H1 (cell line): Measurements from ENCODE around the gene EEF1AKMT3. TPM values are rescaled to one million over a fixed set of nuclear protein-coding genes. Genes with fewer than 3 reads are reported as not detected.

Experiments
- JUN ChIP-seq: IDR thresholded peaks from 2 replicates; pipeline ENCODE4 v1.6.1; 2011; ENCODE audit warnings: low read depth, mild to moderate bottlenecking, improper control_type of control experiment, low read length
- polyA plus RNA-seq, 7 experiments: library from polyadenylated mRNA; depleted of rRNA in 3 of 7; stranded (reverse) in 5 of 7; unstranded in 2 of 7; fragments of >200 nt in 5 of 7; fragments of 200-250 nt in 2 of 7; gene quantifications; 1 replicate in 5 of 7; 2 replicates in 1 of 7; 4 replicates in 1 of 7; pipeline versions ENCODE4 v1.2.1 to v1.2.3, GENCODE V29; 2011 to 2013; ENCODE audit warnings: missing spikeins in 2 of 7, mixed read lengths in 2 of 7
- total RNA-seq: library from RNA; stranded (reverse); fragmentation: NEBNext Ultra II Directional; extraction: Animal tissue kit (Norgen Biotek cat#: 25700); gene quantifications from 2 replicates; pipeline ENCODE4 v1.2.1, GENCODE V29; 2021

Gene EEF1AKMT3
- total and polyA plus RNA-seq, 2 of the 8 experiments (the other 6 are each of a cell fraction or from before 2014, with no cell fraction given) = 3.1 to 4.4 TPM

DNA sequence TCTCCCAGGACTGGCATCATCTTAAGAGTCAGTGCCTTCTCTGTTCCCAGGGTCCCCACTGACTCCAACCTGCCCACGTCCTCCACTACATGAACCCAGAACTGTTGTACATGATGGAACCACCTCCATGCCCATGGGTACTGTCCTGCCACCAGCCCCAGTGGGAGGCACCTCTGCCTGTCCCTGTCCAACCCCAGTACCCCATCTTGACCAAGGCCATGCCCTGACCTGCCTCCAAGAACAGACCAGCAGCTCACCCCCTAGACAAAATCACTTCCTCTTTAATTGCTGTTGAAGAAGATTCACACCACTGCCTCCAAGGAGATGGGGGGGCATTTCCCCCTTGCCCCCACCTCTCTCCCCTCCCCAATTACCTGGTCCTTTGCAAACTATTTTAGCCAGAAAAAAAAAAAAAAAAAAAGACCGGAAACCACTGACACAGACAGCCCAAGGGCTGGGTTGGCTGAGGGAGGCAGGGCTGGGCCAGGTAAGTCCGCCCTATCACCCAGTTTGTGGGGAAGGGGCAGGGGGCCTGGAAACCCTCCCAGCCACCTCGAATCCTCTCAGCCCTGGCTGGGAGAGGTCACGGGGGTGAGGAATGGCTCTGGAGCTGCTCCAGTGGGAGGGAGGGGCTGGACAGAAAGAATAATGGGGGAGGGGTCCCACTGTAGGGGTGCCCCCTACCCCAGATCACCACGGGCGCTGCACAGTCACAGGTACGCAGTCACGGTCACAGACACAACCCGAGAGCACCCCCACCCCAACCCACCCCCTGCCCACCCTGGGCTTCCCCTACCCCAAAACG, 47.3 kb upstream of the EEF1AKMT3 start (continued):
- no peak for TF ChIP-seq JUN
